HG03571 (cell line): ENCODE measurements around the gene LETM1.

ENCODE experiments used
- ATAC-seq: cut with Tn5 transposase; IDR thresholded peaks from one replicate; pipeline ENCODE4 v1.9.1; 2021; ENCODE audit not compliant: unreplicated experiment

The LETM1 gene

GRCh38 chr4:1783015-1783414 lies 72.9 kb downstream of the LETM1 start:
- no peak for ATAC-seq

GRCh38 chr4:1780435-1780834 lies 75.5 kb downstream of the LETM1 start:
- no peak for ATAC-seq

- no peak for ATAC-seq
These were observed 76.2 kb downstream of the LETM1 start for GRCh38 chr4:1779588-1780382.

- ATAC-seq = no peak
These were observed 77.1 kb downstream of the LETM1 start for GRCh38 chr4:1778642-1779392.

GRCh38 chr4:1777822-1778641 lies 77.9 kb downstream of the LETM1 start:
- ATAC-seq = no peak

GRCh38 chr4:1776521-1777161 lies 79.3 kb downstream of the LETM1 start:
- no peak for ATAC-seq

- no peak for ATAC-seq
These were observed 80.0 kb downstream of the LETM1 start for GRCh38 chr4:1775731-1776500.

- no peak for ATAC-seq
These were observed 82.2 kb downstream of the LETM1 start for GRCh38 chr4:1773754-1774153.

GRCh38 chr4:1772853-1773538 lies 83.0 kb downstream of the LETM1 start:
- ATAC-seq = no peak

GRCh38 chr4:1771555-1772305 lies 84.2 kb downstream of the LETM1 start:
- no peak for ATAC-seq

GRCh38 chr4:1770791-1771231 lies 85.1 kb downstream of the LETM1 start:
- ATAC-seq = no peak

GRCh38 chr4:1770245-1770644 lies 85.7 kb downstream of the LETM1 start:
- ATAC-seq = no peak

GRCh38 chr4:1769692-1770091 lies 86.3 kb downstream of the LETM1 start:
- ATAC-seq = no peak

- no peak for ATAC-seq
These were observed 87.5 kb downstream of the LETM1 start for GRCh38 chr4:1768367-1769034.

GRCh38 chr4:1767770-1768366 lies 88.1 kb downstream of the LETM1 start:
- ATAC-seq = no peak

GRCh38 chr4:1767061-1767769 lies 88.7 kb downstream of the LETM1 start:
- no peak for ATAC-seq
